Measurements from ENCODE around the gene USB1.

The USB1 gene

DNA sequence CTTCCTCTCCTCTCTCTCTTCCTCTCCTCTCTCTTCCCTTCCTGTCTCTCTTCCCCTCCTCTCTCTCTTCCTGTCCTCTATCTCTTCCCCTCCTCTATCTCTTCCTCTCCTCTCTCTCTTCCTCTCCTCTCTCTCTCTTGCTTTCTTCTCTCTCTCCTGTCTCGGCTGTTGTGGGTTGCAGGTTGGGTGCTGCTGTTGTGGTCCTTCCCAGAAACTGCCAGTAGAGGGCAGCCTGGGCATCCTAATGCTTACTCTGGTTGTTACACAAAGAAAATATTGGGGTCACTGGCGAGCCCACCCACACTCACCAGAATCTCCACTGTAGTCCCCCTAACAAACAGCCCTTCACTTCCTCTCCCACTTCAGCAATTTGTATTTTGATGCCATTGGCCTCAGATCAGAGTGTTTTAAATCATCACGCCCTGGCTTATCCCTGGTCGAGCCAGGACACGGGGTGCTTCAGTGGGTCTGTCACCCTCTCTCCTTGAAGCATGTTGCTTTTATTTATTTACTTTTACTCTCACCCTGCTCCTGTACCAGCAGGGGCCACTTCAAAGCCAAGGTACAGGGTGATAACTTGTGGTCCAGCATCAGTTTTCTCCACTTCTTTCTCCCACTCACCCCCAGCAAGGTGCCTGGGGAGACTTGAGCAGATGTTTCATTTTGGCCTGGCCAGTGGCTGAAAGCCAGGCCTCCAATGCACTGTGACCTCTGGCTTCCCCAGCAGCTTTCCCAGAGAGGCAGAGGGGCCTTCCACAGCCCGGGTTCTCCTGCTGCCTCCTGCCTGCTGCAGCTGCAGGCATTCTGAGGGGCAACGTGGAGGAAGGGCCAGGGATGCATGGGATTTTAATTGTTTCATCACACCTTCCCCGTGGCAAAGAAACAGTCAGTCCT, 19.7 kb downstream of the USB1 start:
- DNase-seq: no peak

DNA sequence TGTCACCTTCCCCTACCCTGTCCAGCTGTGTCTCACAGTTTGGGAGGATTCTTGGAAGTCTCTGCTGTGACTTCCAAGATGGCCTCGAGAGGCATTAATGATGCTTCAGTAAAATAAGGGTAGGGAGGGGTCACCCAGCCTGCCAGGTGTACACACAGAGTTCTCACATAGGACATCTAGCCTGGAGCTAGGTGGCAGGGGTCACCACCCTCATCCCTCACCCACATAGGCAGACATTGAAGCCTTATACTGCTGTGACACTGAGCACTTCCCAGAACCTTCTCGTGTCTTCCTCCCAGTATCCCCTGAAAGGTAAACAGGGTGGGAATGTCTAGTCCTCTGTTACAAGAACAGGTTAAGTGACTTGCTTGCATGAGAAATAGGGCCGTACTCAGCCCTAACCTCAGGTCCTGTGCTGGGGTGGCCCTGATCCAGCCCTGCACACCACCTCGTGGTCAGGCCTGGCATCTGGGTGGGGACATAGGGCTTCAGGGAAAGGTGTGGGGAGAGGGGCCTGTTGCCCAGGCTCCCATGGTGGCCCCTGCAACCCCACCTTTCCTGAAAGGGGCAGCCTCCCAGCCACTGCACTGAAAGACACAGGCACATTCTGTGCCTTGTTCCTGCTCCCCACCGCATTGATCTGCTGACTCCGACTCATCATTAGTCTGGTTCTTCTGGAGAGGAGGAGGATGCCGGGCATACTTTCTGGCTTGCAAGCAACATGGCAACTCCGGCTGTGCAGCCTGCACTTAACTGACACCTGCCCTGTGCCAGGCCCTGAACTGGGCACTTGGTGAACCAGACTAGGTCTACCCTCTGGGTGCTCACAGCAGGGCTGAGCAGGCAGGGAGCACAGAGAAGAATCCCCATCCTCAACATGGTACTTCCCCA, 20.7 kb downstream of the USB1 start:
- DNase-seq: no peak

DNA sequence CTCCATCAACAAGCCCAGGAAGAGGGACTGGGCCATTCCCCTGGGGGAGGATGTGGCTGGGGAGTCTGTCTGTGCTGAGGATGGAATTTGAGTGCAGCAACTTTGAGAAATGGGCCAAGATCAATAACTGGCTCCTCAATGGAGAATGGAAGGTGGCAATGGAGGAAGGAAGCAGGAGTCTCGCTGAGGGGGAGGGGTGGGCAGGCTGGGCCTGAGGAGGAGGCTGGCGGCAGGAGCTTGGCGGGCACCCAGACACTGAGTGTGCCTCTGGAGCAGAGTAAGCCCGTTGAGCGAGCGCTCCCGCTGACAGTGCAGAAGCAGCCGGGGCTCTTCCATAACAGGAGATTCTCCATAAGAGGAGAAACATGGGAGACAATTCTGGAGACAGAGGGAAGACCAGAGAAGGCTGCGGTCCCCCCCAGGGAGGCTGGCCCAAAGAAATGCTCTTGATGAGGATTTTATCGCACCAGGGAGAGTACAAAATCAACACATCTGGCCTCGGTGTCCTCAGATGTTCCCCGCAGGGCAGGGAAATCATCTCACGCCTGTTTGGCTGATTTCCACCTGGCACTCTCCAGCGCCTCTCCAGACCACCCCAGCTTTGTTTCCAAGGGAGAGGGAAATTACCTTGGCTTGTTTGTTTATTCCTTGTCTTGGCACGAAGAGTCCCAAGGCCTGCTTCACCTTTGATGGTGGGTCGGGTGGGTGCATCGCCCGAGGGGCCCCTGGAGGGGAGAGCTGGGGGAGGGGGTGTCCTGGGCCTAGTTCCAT, 21.6 kb downstream of the USB1 start:
- peak; percentile 56 for DNase-seq

DNA sequence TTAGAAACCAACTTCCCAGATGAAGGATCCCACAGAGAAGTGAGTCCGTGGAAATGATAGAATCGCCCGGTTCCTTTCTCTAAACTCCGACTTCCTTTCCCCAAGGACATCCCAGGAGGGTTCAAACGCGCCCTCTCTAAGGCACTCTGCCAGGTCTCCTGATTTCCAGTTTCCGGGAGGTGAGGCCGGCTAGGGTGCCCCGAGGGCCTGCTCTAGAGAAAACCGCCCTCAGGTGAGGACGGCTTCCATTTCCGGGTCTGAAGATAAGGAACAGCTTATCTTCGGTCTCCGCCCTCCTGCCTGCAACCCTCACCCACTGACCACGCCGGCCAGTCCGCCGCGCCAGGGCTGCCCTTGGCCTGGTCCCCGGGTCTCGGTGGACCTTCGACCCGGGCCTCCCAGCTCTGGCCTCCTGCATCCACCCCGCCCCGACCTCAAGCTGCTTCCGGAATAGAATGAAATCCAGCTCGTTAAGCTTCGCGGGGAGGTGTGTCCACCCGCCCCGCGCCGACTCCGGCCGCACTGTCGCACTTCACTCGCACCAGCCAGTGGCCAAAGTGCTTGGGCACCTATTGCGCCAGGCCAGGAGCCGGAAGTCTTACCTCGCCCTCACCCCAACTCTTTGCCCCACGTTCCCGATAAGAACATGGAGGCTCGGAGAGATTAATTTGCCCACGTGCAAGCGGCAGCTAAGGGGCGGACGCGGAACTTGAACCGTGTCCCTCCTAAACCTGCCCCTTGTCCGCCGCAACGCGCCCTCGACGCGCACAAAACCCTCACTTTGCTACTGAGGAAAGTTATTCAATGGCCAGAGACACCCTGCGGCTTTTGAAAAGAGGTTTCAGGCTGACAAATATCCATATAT, 23.5 kb downstream of the USB1 start:
- peak; percentile 47 for DNase-seq

DNA sequence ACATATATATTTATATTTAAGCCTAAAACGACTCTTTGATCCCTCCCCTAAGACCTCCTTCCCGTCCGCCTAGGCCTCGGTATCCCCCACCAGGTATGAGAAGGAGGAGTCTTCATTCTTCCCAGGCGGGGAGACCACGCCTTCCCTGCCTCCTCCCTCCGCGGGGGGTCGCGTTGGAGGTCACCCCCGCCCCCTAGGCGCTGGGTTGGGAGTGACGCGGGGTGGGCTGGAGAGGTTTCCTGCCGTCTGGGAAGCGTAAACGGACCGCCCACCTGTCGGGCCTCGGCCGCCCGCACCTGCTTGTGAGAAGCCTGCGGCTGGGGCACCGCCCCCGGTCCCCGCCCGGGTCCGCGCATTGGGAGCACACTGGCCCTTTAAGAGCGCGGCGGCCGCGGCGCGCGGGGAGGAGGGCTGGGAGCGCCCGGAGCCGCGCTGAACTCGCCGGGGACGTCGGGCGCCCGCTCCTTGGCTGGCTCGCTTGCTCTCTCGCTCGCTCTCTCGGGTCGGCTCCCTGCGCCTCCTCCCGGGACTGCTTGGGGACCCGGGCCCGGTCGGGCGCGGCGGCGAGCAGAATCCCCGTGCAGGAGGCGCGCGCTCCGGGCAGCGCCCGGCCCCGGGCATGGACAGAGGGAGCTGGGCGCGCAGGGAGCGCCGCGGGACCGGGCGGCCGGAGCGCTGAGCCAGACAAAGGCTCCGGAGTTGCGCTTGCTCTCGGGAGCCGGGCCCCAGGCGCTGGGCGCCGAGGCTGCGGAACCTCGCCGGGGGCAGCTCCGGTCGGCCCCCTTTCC, 24.3 kb downstream of the USB1 start, which contains the start of gene MMP15:
Gene MMP15 (plus strand): TSS at position 404 of the 788 bp plus-strand sequence. CDS start 597 bp downstream, outside the sequence.
- DNase-seq: peak; percentile 90

DNA sequence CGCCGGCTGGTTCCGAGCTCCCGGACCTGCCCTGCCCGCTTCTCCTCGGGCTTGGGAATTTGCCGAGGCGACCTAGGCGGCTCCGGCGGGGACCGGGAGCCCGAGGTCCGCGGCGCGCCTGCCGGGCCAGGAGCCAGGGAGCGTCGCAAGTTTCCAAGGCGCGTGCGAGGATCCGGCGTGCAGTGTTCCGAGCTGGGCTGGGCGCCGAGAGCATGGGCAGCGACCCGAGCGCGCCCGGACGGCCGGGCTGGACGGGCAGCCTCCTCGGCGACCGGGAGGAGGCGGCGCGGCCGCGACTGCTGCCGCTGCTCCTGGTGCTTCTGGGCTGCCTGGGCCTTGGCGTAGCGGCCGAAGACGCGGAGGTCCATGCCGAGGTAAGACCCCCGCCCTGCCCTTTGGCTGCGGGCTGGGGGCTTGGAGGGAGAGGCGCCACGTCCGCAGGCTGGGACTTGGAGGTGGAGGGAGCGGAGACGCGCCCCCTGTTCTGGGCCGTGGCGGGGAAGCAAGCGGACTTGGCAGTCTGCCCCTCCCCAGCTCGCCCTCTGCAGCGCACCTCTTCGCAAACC, 25.0 kb downstream of the USB1 start:
- no peak for DNase-seq

DNA sequence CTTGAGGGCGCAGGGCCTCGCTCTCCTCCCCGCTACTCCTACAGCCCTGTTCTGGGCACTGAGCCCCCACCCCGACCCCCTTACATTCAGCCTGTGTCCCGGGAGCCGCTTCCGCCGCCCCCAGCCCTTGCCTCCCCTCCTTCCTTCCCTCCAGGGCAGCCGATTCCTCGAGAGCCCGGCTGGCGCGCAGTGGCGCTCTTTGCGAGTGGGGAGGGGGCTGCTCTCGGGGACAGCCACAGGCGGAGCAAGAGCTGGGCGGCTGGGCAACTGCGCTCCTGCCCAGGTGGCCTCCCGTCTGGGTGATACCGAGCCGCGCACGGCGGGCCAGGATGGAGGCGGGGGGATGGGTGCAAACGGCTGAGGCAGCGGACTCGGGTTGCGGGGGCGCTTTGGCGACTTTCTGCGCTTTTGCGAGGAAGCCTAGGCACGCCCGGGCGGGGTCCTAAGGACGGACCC, 25.5 kb downstream of the USB1 start:
- no peak for DNase-seq

DNA sequence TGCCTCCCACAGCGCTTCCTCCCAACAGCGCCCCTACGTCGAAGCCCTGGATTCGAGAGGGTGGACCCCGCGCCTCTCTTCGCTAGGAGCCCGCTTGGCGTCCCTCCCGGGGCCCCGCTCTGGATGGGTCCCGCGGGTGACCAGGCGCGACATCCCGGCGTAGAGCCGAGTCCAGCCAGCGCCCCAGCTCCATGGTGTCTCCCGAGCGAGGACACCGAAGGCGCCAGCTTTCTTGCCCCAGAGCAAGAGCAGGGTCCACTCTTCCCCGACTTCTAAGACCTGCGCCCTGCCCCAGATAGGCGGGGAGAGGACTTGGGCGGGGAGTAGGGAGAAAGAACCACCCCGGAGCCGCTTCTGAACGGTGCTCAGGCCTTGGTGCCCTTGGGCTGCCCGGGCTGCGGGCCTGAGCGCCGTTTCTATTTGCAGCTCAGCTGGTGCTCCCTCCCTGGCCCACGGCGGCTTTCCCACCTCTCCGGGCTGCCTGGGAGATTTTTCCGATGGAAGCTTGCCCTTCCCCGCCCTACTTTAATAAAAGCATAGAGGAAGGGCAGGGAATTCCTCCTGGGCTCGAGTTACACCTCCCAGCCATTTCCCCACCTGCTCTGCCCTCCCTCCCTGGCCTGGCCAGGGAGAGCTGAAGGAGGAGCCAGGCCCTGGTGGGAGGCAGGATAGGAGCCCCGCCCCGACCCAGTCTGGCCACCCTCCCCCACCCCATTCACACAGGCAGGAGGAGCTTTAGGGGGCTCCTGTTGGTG, 26.1 kb downstream of the USB1 start:
- peak; percentile 55 for DNase-seq

DNA sequence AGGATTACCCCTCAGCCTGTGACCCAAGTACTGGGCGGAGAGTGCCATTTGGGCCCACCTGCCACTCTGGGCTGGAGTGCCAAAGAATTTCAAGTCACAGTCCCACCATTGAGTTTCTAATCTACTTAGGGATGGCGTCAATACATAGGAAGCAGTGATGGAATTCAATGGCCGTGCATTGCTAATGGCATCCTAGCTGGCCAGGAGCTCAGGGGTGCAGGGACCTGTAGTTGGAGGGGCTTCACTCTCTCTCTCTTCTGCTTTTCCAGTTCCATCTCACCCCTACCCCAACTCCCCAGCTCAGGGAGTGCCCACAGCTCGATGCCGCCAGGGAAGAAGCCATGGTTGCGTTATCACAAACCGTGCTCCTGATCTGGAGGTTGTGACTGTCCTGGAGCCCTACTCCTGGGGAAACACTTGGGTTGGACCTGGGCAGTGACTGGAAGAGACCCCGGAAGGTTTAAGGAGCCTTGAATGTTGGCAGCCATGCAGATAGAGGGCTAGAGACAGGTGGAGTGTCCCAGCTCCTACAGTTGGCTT, 26.8 kb downstream of the USB1 start:
- no peak for DNase-seq

DNA sequence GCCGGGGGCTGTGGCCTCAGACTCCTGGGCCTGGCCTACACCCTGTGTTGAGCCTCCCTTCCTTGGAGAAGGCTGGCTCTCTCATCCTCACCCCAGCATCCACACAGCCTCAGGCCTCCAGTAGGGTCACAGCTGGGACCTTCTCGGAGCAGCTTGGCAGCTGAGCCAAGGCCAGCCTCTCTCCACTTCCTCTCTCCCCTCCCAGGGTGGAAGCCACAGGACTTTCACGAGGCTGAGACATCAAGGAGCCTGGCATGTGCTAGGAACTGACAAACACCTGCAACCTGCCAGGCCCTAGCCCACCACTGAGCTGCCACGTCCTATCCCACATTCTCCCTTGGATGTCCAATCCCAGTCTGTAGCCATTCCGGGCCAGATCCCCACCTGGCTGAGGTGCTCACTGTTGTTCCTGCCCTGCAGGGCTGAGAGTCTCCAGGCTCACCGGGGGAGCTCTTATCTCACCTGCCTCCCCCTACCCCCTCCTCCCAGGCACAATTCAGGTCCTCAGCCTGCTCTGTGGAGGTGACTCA, 27.4 kb downstream of the USB1 start:
- no peak for DNase-seq

DNA sequence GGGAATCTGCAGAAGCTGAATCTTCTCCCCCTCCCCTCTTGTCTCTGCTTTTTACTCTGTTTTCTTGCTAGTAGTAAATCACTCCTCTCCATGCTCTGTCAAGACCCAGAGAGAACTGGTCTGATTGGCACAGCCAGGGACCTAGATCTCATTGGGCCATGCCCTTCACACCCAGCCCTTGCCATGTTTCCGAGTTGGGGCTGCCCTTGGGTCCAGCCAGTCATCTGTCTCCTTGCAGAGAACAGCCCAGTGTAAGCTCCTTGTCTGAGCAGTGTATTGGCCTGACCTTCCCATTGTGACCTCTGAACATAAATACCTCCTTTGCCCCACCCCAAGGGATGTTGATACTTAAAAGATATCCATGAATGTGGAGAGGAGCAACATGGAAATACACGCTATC, 28.2 kb downstream of the USB1 start:
- DNase-seq: no peak

DNA sequence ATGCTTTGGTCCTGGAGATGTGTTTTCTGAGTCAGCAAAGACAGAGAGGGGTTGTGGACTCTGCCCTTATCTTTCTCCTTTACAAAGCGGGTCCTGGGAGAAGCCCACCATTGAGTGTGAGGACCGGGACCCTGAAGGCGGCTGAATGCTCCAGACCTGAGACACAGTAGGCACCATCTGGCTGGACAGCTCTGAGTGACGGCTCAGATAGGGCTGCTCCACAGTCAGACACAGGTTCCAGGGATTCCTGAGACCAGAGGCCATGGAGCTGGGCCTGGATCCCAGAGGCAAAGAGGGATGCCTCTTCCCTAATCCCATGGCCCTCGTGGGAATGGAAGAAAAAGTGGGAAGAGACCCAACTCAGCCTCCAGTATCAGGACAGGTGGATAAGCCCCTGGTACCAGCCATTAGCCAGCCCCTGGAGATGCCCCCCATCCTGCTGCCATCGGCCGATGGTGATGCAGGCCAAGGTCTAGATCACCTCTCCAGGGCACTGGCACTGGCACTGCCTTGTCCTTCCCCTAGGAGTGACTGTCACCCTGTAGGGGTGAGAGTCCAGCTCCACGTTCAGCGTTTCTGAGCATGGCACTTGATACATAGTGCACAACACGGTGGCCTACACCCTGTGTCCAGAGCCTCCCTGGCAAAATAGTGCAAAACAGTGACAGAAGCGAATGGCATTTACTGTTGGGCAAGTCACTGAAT, 29.1 kb downstream of the USB1 start:
- DNase-seq: no peak

DNA sequence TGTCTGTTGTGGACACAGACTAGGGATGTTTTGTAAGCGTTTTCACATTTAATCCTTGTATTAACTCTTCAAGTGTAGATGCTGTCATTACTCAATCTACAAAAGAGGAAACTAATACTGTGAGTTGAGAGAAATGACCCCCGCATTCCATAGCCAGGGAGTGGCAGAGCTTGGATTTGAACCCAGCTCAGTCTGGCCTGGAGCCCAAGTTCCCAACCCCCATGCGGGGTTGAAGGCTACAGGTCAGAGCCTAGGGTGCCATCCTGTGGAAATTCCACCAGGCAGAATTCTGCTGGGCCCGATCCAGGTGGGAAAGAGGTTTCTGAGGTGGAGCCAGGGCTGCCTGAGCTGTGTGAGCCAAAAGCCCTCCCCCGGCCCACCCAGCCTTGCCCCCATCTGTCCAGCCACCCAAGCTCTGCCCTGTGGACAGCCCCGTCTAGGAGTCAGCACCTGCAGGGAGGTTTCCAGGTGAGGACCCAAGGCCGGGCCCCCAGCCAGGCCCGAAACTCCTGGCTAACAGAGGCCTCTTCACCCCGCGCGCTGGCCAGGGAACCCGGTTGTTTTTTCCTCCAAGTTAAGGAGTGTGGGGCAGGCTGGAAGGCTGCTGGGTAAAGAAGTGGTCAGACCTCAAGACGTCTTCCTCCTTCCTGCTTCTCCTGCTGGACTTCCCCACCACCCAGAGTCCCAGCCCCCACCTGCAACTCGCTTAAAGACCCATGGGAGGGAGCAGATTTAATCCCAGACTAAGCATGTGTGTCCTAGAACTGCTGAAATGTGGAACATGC, 30.0 kb downstream of the USB1 start:
- no peak for DNase-seq

DNA sequence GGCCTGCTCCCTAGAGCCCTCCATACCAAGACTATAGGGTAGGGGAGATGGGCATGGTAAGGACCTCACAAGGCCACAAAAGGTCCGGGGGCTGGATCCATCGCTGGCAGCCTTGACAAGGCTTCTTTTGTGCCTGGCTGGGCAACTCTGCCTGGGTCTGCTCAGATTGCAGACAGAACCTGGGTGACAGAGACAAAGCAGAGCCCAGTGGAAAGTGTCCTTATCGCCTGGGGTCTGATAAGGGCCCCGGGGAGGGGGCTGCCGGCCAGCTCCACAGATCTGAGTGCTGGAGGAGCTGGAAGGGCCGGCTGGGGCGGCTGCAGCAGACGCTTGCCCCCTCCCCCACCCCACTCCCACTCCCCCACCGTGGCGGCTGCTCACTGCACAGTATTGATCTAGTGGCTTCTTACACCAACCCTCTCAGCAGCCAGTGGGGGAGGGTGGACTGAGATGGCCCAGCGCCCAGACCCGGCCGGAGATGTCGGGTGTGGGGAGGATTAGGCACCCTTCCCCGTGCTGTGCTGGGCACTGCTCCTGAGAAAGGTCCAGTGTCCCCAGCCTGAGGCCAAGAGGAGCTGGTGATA, 31.6 kb downstream of the USB1 start:
- no peak for DNase-seq

DNA sequence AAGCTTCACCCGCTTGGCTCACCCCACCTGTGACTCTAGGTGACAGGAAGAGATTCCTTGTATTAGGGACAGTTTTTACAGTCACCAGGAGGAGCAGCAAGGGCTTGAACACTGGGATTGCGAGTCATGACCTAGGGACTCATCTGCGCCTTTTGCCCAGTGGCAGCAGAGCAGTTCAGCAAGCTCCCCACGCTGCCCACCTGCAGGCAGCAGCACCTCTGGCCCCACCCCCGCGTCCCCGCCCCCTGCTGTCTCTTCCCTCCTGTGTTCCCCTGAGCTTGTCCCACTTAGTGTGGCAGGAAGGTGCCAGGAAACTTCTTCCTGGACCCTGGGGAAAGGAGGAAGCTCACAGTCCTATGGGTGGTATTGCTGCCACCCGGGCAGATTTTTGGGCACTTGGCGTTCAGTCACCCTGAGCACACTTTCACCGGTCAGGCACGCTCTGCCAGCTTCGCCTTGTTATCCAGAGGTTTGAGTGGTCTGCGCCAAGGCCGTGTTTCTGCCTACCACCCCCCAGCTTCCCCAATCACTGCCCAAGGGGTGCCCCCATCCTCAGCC, 33.0 kb downstream of the USB1 start:
- DNase-seq: no peak

DNA sequence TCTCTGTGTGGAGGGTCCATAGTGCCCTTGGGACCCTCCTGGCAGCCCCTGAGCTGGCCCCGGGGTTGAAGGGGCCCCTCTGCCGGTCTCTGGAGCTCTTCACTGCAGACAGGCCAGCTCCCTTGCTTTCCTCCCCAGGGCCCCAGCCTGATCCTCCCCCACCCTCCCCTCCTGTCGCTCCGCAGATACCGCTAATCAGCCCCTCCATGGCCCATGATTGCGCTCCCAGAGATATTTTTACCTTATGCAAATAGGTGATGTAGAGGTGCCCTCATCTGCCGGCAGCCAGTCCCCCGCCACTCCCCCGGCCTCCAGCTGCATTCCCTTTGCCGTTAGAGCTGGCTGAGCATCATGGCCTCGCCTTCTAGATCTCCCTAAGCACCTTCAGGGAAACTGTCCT, 33.6 kb downstream of the USB1 start:
- DNase-seq: no peak

Data from NCI-H510A (cell line).